ENCODE measurements around the gene EPB41L4A.

- TF ChIP-seq CTCF (IDR thresholded peaks at IDR 0.05): no peak
- TF ChIP-seq ZFX (IDR thresholded peaks at IDR 0.05; ENCODE audit: borderline replicate concordance): no peak
Observed at GRCh38 chr5:112434641-112435040, 15.6 kb upstream of the EPB41L4A start.
